IMR-90 (cell line): Measurements from ENCODE around the gene KIAA1328. TPM values are rescaled to one million over a fixed set of nuclear protein-coding genes. Genes with fewer than 3 reads are reported as not detected.

Source experiments
- ATAC-seq: fragments of 200-7000 bp; cut with Tn5 transposase; 2 replicates; pipeline ENCODE4 v1.9.1; 2020; ENCODE audit warnings: low read depth, mild to moderate bottlenecking, moderate library complexity
- BruUV-seq: library from RNA; stranded (reverse); fragments of 400-500 nt; replicated peaks from 2 replicates; lab custom pipeline; 2021; lab: Mats Ljungman, UMichigan
- CTCF ChIA-PET: fragments of 300-600 bp; formaldehyde crosslinking; extraction: SDS; loops from one replicate; lab custom pipeline; 2021; ENCODE audit warnings: antibody characterized with exemption; lab: Yijun Ruan, JAX
- POLR2A ChIA-PET: fragments of 300-600 bp; sonication (Branson Sonifier 250); formaldehyde crosslinking; loops from one replicate; lab custom pipeline; 2022; ENCODE audit warnings: antibody characterized with exemption; ENCODE audit not compliant: unreplicated experiment; lab: Charles Lee
- DNase-seq: peaks from one replicate; pipeline ENCODE4 v3.0.0; 2013
- H2AFZ ChIP-seq: replicated peaks from 2 replicates; pipeline ENCODE3; 2013; ENCODE audit warnings: low read length, mild to moderate bottlenecking; ENCODE audit not compliant: poor library complexity
- H2AK5ac ChIP-seq: 2 replicates; pipeline ENCODE4 v1.6.1; 2013; ENCODE audit warnings: low read depth, low read length, inconsistent platforms
- H2AK9ac ChIP-seq: replicated peaks from 2 replicates; pipeline ENCODE3; 2013; ENCODE audit warnings: mild to moderate bottlenecking, low read depth, low read length, moderate library complexity; ENCODE audit not compliant: poor library complexity
- H2BK120ac ChIP-seq: 2 replicates; pipeline ENCODE4 v1.6.1; 2013; ENCODE audit warnings: low read depth, low read length, inconsistent platforms
- H2BK15ac ChIP-seq: 3 replicates; pipeline ENCODE4 v1.6.1; 2013; ENCODE audit warnings: low read depth, low read length, inconsistent platforms
- H2BK20ac ChIP-seq: 2 replicates; pipeline ENCODE4 v1.6.1; 2013; ENCODE audit warnings: low read depth, mild to moderate bottlenecking, inconsistent platforms, low read length, moderate library complexity
- H2BK5ac ChIP-seq: 2 replicates; pipeline ENCODE4 v1.6.1; 2013; ENCODE audit warnings: mild to moderate bottlenecking, low read depth, low read length, inconsistent platforms; ENCODE audit not compliant: poor library complexity, severe bottlenecking
- H3K14ac ChIP-seq: replicated peaks from 2 replicates; pipeline ENCODE4 v1.6.1; 2013; ENCODE audit warnings: low read depth, low read length, inconsistent platforms
- H3K18ac ChIP-seq: 2 replicates; pipeline ENCODE4 v1.6.1; 2013; ENCODE audit warnings: low read depth, low read length, control low read depth
- H3K23ac ChIP-seq: 2 replicates; pipeline ENCODE4 v1.6.1; 2013; ENCODE audit warnings: low read depth, low read length, inconsistent platforms
- H3K27ac ChIP-seq: 2 replicates; pipeline ENCODE4 v1.5.1; 2013; ENCODE audit warnings: mild to moderate bottlenecking, control low read depth, low read length; ENCODE audit not compliant: insufficient read depth
- H3K27me3 ChIP-seq: 2 replicates; pipeline ENCODE4 v1.6.1; 2013; ENCODE audit warnings: low read length; ENCODE audit not compliant: control insufficient read depth, insufficient read depth
- H3K36me3 ChIP-seq: 2 replicates; pipeline ENCODE4 v1.6.1; 2013; ENCODE audit warnings: low read length, mixed read lengths; ENCODE audit not compliant: control insufficient read depth, insufficient read depth
- H3K4ac ChIP-seq: 2 replicates; pipeline ENCODE4 v1.6.1; 2013; ENCODE audit warnings: low read depth, low read length, inconsistent platforms
- H3K4me1 ChIP-seq: 2 replicates; pipeline ENCODE4 v1.6.1; 2013; ENCODE audit warnings: low read length, mixed read lengths; ENCODE audit not compliant: control insufficient read depth, insufficient read depth
- H3K4me2 ChIP-seq: 2 replicates; pipeline ENCODE4 v1.6.1; 2013; ENCODE audit warnings: low read depth, mild to moderate bottlenecking, control low read depth, low read length, moderate library complexity
- H3K4me3 ChIP-seq: 2 replicates; pipeline ENCODE4 v1.5.1; 2013; ENCODE audit warnings: low read depth, mild to moderate bottlenecking, control low read depth, low read length, moderate library complexity; ENCODE audit not compliant: insufficient read depth
- H3K56ac ChIP-seq: 2 replicates; pipeline ENCODE4 v1.6.1; 2013; ENCODE audit warnings: low read length, inconsistent platforms; ENCODE audit not compliant: insufficient read depth; ENCODE audit errors: extremely low read depth
- H3K79me1 ChIP-seq, 2 experiments: 2 replicates each; pipeline ENCODE4 v1.6.1; 2013; ENCODE audit warnings: low read length in 2 of 2, inconsistent platforms in 1 of 2, low read depth in 1 of 2
- H3K9ac ChIP-seq: 2 replicates; pipeline ENCODE4 v1.6.1; 2013; ENCODE audit warnings: low read depth, low read length, control low read depth
- H3K9me1 ChIP-seq: 2 replicates; pipeline ENCODE4 v1.6.1; 2013; ENCODE audit warnings: low read length, inconsistent platforms; ENCODE audit not compliant: insufficient read depth
- H3K9me3 ChIP-seq: 2 replicates; pipeline ENCODE4 v1.6.1; 2013; ENCODE audit warnings: low read length; ENCODE audit not compliant: control insufficient read depth, insufficient read depth
- H4K20me1 ChIP-seq: 2 replicates; pipeline ENCODE4 v1.6.1; 2013; ENCODE audit warnings: low read length, inconsistent platforms; ENCODE audit not compliant: insufficient read depth
- H4K5ac ChIP-seq: 2 replicates; pipeline ENCODE4 v1.6.1; 2013; ENCODE audit warnings: mild to moderate bottlenecking, low read depth, low read length, control low read depth
- H4K8ac ChIP-seq, 2 experiments: 2 replicates each; pipeline ENCODE4 v1.6.1; 2013; ENCODE audit warnings: low read depth in 2 of 2, low read length in 2 of 2, control low read depth in 1 of 2, inconsistent platforms in 1 of 2
- H4K91ac ChIP-seq: 2 replicates; pipeline ENCODE4 v1.6.1; 2013; ENCODE audit warnings: low read depth, low read length, inconsistent platforms; ENCODE audit not compliant: insufficient read depth
- BHLHE40 ChIP-seq: fragments of 150-350 bp; IDR thresholded peaks from 2 replicates; pipeline ENCODE4 v1.6.1; 2016; ENCODE audit warnings: mild to moderate bottlenecking, low read depth, low read length
- CEBPB ChIP-seq: IDR thresholded peaks from 2 replicates; pipeline ENCODE4 v1.6.1; 2012; ENCODE audit warnings: low read depth, low read length, improper control_type of control experiment
- CHD1 ChIP-seq: IDR thresholded peaks from 2 replicates; pipeline ENCODE4 v1.6.1; 2012; ENCODE audit warnings: low read depth, low read length, improper control_type of control experiment
- CTCF ChIP-seq: conservative IDR thresholded peaks from 2 replicates; pipeline ENCODE4 v1.5.1; 2012; ENCODE audit warnings: mild to moderate bottlenecking, low read depth, low read length, improper control_type of control experiment
- ELK1 ChIP-seq: fragments of 150-350 bp; IDR thresholded peaks from 2 replicates; pipeline ENCODE4 v1.6.1; 2016; ENCODE audit warnings: low read depth, mild to moderate bottlenecking, low read length, moderate library complexity, borderline replicate concordance
- FOS ChIP-seq: fragments of 150-350 bp; IDR thresholded peaks from 2 replicates; pipeline ENCODE4 v1.6.1; 2016; ENCODE audit warnings: low read depth, low read length
- MAZ ChIP-seq: IDR thresholded peaks from 2 replicates; pipeline ENCODE4 v1.6.1; 2012; ENCODE audit warnings: low read depth, mild to moderate bottlenecking, low read length, improper control_type of control experiment, moderate library complexity, borderline replicate concordance
- MXI1 ChIP-seq: IDR thresholded peaks from 2 replicates; pipeline ENCODE4 v1.6.1; 2012; ENCODE audit warnings: low read depth, mild to moderate bottlenecking, low read length, moderate library complexity, borderline replicate concordance
- NFE2L2 ChIP-seq: fragments of 150-350 bp; IDR thresholded peaks from 2 replicates; pipeline ENCODE4 v1.6.1; 2016; ENCODE audit warnings: low read depth, mild to moderate bottlenecking, low read length
- POLR2A ChIP-seq: IDR thresholded peaks from 2 replicates; pipeline ENCODE4 v1.6.1; 2012; ENCODE audit warnings: mild to moderate bottlenecking, low read depth, low read length
- RAD21 ChIP-seq: IDR thresholded peaks from 2 replicates; pipeline ENCODE4 v1.6.1; 2012; ENCODE audit warnings: low read length, improper control_type of control experiment
- RCOR1 ChIP-seq: IDR thresholded peaks from 2 replicates; pipeline ENCODE4 v1.6.1; 2012; ENCODE audit warnings: mild to moderate bottlenecking, low read length, improper control_type of control experiment; ENCODE audit not compliant: insufficient replicate concordance
- SMC3 ChIP-seq: fragments of 150-350 bp; IDR thresholded peaks from 2 replicates; pipeline ENCODE4 v1.6.1; 2016; ENCODE audit warnings: low read depth, mild to moderate bottlenecking, antibody characterized with exemption, low read length, moderate library complexity
- WGBS, 2 experiments: methylation state at CpG; one replicate each; pipeline versions ENCODE4 v1.1.5 to v1.1.7; 2013; ENCODE audit warnings: missing lambda C conversion rate in 2 of 2; ENCODE audit not compliant: insufficient read length in 1 of 2; ENCODE audit errors: extremely low coverage in 2 of 2; 5-methylcytosine and 5-hydroxymethylcytosine counted together
- dilution Hi-C: fragments of 300-500 bp; cut with HindIII; formaldehyde crosslinking; loops from one replicate; pipeline ENCODE4 v1.14.3; 2018; ENCODE audit warnings: low sequenced_read_pairs; ENCODE audit not compliant: unreplicated experiment
- in situ Hi-C: fragments of 300-500 bp; cut with MboI; formaldehyde crosslinking; loops from 3 replicates; pipeline ENCODE4 v1.14.3; 2019; ENCODE audit warnings: low sequenced_read_pairs, inconsistent platforms, mixed read lengths
- intact Hi-C: fragments of 100-400 bp; cut with micrococcal nuclease; formaldehyde crosslinking; loops from 2 replicates; pipeline ENCODE4 v1.10.0; 2022
- polyA plus RNA-seq, 3 experiments: library from polyadenylated mRNA; depleted of rRNA; stranded (reverse); fragments of >200 nt; gene quantifications; 2 replicates each; pipeline ENCODE4 v1.2.3, GENCODE V29; 2012; ENCODE audit warnings: low replicate concordance in 1 of 3
- total RNA-seq: library from RNA; depleted of rRNA; stranded (reverse); fragments of >200 nt; gene quantifications from 2 replicates; pipeline ENCODE4 v1.2.3, GENCODE V29; 2012

KIAA1328 gene
- total and polyA plus RNA-seq, 2 of the 4 experiments (the other 2 are of a cell fraction), result 2.4 to 7.0 TPM

GRCh38 chr18:36826556-36826955, 2.4 kb upstream of the KIAA1328 start:
- Histone ChIP-seq H3K4ac (no peak overlapping the region), H2BK20ac (no peak overlapping the region)
- in situ Hi-C loops, result no loop called here

More at GRCh38 chr18:36826556-36826955, 2.4 kb upstream of the KIAA1328 start:
- dilution Hi-C loops (no loop called here), intact Hi-C loops (no loop called here)
- Histone ChIP-seq H2BK15ac (no peak overlapping the region), H3K36me3 (peaks cover 4% of the 10 kb centered on the region), H3K14ac (no peak overlapping the region), H3K4me3 (no peak overlapping the region), H3K4me1 (peaks cover 4% of the 10 kb centered on the region), H3K23ac (no peak overlapping the region), H3K27ac (no peak overlapping the region), H4K5ac (no peak overlapping the region), H2AFZ (no peak overlapping the region), H3K56ac (no peak overlapping the region), H2BK120ac (no peak overlapping the region), H2AK5ac (no peak overlapping the region), H2AK9ac (no peak overlapping the region), H3K9ac (no peak overlapping the region), H2BK5ac (no peak overlapping the region), H4K91ac (no peak overlapping the region), H4K8ac (no peak overlapping the region), H3K4me2 (no peak overlapping the region), H3K18ac (no peak overlapping the region), H4K20me1 (no peaks in the 10 kb centered on the region), H3K9me1 (peaks cover 3% of the 10 kb centered on the region; the same call in 1 of the 2 replicates), H3K27me3 (no peaks in the 10 kb centered on the region), H3K9me3 (no peaks in the 10 kb centered on the region), H3K79me1 (peaks cover 28 to 59% of the 10 kb centered on the region in 2 experiments)
- ATAC-seq, result no peak
- no CpG with 5 or more reads among the region's 3 CpGs for WGBS, 2 experiments
- TF ChIP-seq SMC3, result no peak
- TF ChIP-seq FOS, result no peak
- no peak for TF ChIP-seq BHLHE40
- TF ChIP-seq CEBPB, result no peak
- no peak for TF ChIP-seq RCOR1
- TF ChIP-seq RAD21, result no peak
- TF ChIP-seq CHD1, result no peak
- TF ChIP-seq MXI1, result no peak
- TF ChIP-seq ELK1, result no peak
- TF ChIP-seq NFE2L2, result no peak
- TF ChIP-seq CTCF, result no peak
- no peak for TF ChIP-seq POLR2A
- TF ChIP-seq MAZ, result no peak
- DNase-seq, result no peak
- ChIA-PET POLR2A (no interaction called here), CTCF (no interaction called here)
- BruUV-seq, result no TSS peak
